ENCODE results near the gene CKAP2L.

- TF ChIP-seq CTCF (IDR thresholded peaks at IDR 0.05; ENCODE audit: low read depth, low read length, missing input control) (no peak), YY1 (IDR thresholded peaks at IDR 0.05) (no peak), ATF3 (IDR thresholded peaks at IDR 0.05) (no peak), GABPA (IDR thresholded peaks at IDR 0.05 in 1 of 2, conservative IDR thresholded peaks at IDR 0.05 in 1 of 2) (no peak), TAF1 (conservative IDR thresholded peaks at IDR 0.05) (no peak), MAX (IDR thresholded peaks at IDR 0.05) (no peak), ZBTB33 (IDR thresholded peaks at IDR 0.05) (no peak), SP1 (IDR thresholded peaks at IDR 0.05) (no peak), RXRA (IDR thresholded peaks at IDR 0.05) (no peak), HNF4A (conservative IDR thresholded peaks at IDR 0.05) (no peak), JUND (IDR thresholded peaks at IDR 0.05) (no peak), RAD21 (IDR thresholded peaks at IDR 0.05) (no peak), REST (IDR thresholded peaks at IDR 0.05) (no peak), EGR1 (IDR thresholded peaks at IDR 0.05; ENCODE audit: low read depth in 2 of 2) (no peak)
Measured at GRCh38 chr2:112692918-112693317, 71.5 kb downstream of the CKAP2L start.

Data from liver (tissue), 3 donors.